Hypothalamus (tissue), 51 donors: ENCODE data around the gene HOPX.
"Not testable (repeated sequence)": the region's sequence is repeated elsewhere in the genome, so short reads cannot be mapped to it uniquely, and the experiment has no call there.

ENCODE experiments used
- DNase-seq, 51 donors: peaks; one replicate each; lab custom pipeline; 2025; lab: John Stamatoyannopoulos, UW

Gene HOPX

DNA sequence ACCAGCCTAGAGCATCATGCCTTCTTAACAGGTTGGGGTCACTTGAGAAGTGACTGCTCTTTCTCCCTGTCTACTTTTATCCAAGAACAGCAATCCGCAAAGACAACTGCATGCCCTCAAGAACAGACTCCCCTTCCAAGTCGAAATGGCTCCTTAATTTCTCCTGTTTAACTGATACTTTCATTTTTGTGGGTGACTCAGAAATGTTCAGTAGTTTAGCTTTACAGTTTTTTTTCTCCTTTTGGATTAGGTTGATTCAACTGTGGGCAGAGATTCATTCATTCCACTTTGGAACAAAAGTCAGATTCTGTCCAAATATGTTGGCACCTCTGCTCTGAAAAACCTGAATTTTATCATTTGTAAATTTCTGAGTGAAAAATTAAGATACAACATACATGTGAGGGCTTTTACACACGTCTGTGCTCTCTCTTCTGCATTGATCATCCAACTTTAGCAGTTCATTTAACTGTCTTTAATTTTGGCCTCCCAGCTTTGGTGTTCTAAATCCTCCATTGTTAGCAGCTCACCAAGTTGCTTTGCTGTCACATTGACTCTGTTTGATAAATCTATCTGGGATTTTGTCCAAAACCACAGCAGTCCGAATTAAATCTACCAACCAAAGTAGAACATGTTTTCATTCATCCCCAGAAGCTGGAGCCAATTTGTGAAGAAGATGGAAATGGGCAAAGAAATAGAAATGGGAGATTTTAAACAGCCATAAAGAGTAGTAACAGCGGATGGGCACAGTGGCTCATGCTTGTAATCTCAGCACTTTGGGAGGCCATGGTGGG lies 50.0 kb downstream of the HOPX start:
- no peak for DNase-seq

- no peak for DNase-seq
Measured at GRCh38 chr4:56628592-56628991, 52.5 kb downstream of the HOPX start.

GRCh38 chr4:56627985-56628384 lies 53.1 kb downstream of the HOPX start:
- DNase-seq, result no peak

DNA sequence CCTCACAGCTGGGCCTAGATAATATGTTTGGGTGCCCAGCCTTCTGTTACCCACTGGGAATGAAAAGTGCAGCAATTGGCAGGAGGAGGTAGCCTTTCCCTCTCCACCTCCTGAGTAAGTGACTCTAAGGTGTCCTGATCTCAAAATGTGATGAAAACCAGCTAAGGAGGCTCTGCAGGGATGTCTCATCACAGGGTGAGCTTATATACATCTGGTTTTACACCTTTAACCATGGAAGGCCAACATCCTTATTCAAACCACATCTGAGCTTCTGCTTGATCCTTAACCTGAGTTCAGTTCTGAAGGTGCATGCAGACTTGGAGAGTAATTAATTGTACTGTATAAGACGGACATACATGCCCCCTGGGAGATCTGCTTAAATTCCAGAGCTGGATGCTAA lies 53.7 kb downstream of the HOPX start:
- no peak for DNase-seq

- no peak for DNase-seq
Measured at GRCh38 chr4:56626963-56627362, 54.1 kb downstream of the HOPX start.

GRCh38 chr4:56626420-56626819 lies 54.7 kb downstream of the HOPX start:
- no peak for DNase-seq

DNA sequence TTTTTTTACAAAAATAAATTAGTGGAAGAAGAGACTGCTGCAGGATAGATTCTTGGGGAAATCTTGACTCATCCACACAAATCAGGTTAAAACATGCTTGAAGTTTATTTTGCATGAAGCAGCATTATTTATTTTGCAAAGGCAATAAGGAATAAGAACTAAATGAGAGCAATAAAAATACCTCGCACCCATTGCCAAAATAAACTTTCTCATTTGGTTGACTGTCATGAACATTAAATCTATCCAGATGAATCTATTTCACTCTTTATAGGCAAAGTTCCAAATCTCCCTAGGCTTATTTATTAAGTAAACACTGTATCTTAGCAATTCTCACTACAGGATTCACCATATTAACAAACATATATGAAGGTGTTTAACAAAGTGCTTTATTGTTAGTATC lies 58.9 kb downstream of the HOPX start:
- DNase-seq, result no peak

DNA sequence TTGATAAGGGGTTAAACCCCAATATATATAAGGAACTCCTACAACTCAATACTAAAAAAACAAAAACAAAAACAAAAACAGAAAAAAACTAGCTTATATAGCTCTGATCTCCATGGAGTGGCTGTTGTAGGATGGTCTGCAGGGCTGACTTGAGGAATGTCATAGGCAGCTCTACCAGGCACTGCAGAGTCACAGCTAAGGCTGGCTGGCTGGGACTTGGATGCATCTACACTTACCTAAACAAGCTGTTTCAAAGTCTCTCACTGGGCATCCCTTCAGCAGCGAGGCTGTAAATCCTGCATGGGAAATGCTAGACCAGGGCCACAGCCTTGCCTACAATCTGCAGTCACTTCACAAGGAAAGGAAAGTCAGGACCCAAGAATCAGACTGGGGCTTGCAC lies 61.3 kb downstream of the HOPX start:
- DNase-seq, result no peak

- DNase-seq, result no peak
Measured at GRCh38 chr4:56619160-56619559, 61.9 kb downstream of the HOPX start.

DNA sequence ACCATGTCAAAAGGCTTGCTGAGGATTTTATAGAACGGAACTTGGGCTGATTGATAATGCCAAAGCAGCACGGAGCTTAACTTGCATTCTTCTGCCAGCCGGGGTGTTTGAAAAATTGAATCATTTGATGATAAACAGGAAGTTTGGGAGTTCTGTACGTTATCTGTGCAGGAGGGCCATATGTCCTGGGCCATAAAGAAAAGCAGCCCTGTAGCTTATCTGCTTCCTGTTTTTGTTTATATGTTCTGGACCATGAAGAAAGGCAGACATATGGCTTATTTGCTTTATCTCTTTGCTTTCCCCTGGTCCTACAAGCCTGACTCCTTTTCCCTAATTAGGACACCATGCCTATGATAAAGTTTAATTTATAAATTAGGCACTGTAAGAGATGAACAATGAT lies 62.4 kb downstream of the HOPX start:
- DNase-seq, result no peak

DNA sequence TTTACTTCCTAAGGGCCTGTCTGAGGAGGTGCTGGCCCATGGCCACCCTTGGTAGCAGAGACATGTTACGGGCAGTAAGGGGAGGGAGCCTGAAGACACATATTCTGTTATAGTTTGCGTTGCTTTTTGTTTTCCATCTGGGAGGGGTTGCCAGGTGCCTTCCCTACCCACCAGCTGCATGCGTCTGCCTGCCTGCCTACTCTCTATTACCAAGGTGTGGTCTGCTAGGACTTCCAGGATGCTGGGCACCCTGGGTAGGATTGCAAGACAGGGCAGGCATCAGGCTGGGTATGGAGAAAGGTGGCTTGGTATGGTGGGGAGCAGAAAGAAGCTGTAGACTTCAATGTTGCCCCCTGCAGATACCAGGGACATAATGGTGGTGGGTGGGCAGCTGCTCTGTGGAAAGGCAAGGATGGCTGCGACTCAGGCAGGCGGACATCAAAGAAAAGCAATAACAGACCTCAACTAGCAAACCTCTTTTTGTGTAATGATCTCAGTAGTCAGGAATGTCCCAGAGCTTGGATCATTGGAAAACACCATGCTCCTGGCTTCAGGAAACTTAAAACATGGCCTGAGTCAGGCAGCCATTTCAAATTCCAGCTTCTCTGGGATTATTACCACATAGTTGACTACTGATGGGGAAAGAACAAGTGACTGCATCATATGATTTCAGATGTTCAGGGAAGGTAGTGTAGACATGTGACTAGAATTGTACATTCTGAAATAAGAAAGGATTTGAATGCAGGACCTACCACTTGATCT lies 67.8 kb downstream of the HOPX start:
- DNase-seq, result no peak

GRCh38 chr4:56612282-56612681 lies 68.8 kb downstream of the HOPX start:
- DNase-seq, result no peak

GRCh38 chr4:56611501-56611900 lies 69.6 kb downstream of the HOPX start:
- no peak for DNase-seq

DNA sequence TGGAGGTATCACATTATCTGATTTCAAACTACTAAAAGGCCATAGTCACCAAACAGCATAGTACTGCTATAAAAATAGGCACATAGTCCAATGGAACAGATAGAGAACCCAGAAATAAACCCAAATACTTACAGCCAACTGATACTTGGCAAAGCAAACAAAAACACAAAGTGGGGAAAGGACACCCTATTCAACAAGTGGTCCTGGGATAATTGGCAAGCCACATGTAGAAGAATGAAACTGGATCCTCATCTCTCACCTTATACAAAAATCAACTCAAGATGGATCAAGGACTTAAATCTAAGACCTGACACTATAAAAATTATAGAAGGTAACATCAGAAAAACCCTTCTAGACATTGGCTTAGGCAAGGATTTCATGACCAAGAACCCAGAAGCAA lies 70.9 kb downstream of the HOPX start:
- not testable (repeated sequence) for DNase-seq

DNA sequence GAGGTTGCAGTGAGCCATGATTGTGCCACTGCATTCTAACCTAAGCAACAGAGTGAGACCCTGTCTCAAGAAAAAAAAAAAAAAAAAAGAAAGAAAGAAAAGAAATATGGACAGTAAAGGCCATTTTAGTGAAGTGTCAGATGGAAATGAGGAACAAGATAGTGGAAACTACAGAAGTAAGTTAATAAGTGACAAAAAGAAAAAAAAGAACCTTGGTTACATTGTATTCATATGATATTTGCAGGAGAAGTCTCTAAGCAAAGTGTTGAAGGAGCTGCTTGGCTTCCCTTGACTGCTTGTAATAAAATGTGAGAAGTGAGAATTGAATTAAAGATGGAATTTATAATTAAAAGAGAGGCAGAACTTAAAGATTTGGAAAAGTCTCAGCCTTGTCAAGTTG lies 73.2 kb downstream of the HOPX start:
- no peak for DNase-seq

DNA sequence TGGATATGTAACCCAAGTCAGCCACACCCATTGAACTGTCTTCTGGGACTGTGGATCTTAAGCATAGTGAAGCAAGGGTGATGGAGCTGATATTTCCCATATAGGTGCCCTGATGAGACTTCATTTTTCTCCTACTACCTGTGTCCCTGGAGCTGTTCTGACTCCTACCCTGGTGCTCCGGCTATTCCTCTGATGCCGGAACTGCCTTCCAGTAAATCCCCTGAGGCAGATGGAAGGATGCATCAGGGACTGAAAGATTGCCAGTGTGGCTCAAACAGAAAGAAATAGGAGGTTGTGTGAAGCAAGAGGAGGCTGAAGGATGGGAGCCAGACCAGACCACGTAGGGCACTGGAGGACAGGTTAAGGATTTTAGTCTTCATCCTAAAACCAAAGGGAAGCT lies 74.7 kb downstream of the HOPX start:
- DNase-seq, result no peak

- not testable (repeated sequence) for DNase-seq
Measured at GRCh38 chr4:56605464-56605863, 75.6 kb downstream of the HOPX start.

- DNase-seq, result no peak
Measured at GRCh38 chr4:56603297-56603696, 77.8 kb downstream of the HOPX start.
